ENCODE data around the gene ZDHHC3.

Gene ZDHHC3

GRCh38 chr3:44974416-44974815, 1.6 kb downstream of the ZDHHC3 start:
- Histone ChIP-seq H3K18ac (ENCODE audit: low read length) (no peak overlapping the region), H2AFZ (ENCODE audit: insufficient read depth, low read length, poor library complexity) (no peak overlapping the region), H4K91ac (ENCODE audit: low read depth, low read length) (no peak overlapping the region), H3K14ac (ENCODE audit: low read length) (no peak overlapping the region), H2BK12ac (ENCODE audit: low read length) (no peak overlapping the region), H3K79me1 (ENCODE audit: low read length) (peaks cover 12% of the 10 kb centered on the region), H3K4me1 (ENCODE audit: control insufficient read depth in 1 of 2, insufficient read depth in 2 of 2, low read length in 2 of 2) (peaks cover 7 to 14% of the 10 kb centered on the region in 2 experiments), H3K4me2 (ENCODE audit: low read length) (peak overlapping the region; percentile 93), H3K9ac (ENCODE audit: low read length) (no peak overlapping the region), H3K36me3 (ENCODE audit: control insufficient read depth in 1 of 2, insufficient read depth in 2 of 2, low read length in 2 of 2) (no peaks in the 10 kb centered on the region), H3K79me2 (ENCODE audit: control insufficient read depth, insufficient read depth, low read length, poor library complexity) (peaks cover 14% of the 10 kb centered on the region), H3K4ac (ENCODE audit: low read depth, low read length) (no peak overlapping the region), H2BK5ac (ENCODE audit: low read depth, low read length, poor library complexity) (no peak overlapping the region), H4K8ac (ENCODE audit: low read depth, low read length) (no peak overlapping the region), H3K27me3 (ENCODE audit: insufficient read depth, low read length) (no peaks in the 10 kb centered on the region), H3K27ac (ENCODE audit: low read depth, low read length) (no peak overlapping the region), H3K4me3 (ENCODE audit: low read depth, low read length) (no peak overlapping the region), H3K23ac (ENCODE audit: low read length) (no peak overlapping the region), H2BK120ac (ENCODE audit: insufficient read depth, low read length, poor library complexity) (no peak overlapping the region), H2AK5ac (ENCODE audit: low read length) (no peak overlapping the region), H3K9me3 (ENCODE audit: insufficient read depth, low read depth, low read length) (no peaks in the 10 kb centered on the region), H4K12ac (ENCODE audit: low read depth, low read length) (no peak overlapping the region)
- DNase-seq: no peak
- WGBS (ENCODE audit: extremely low coverage, insufficient coverage, insufficient read length): no CpG with 5 or more reads among the region's 4 CpGs

DNA sequence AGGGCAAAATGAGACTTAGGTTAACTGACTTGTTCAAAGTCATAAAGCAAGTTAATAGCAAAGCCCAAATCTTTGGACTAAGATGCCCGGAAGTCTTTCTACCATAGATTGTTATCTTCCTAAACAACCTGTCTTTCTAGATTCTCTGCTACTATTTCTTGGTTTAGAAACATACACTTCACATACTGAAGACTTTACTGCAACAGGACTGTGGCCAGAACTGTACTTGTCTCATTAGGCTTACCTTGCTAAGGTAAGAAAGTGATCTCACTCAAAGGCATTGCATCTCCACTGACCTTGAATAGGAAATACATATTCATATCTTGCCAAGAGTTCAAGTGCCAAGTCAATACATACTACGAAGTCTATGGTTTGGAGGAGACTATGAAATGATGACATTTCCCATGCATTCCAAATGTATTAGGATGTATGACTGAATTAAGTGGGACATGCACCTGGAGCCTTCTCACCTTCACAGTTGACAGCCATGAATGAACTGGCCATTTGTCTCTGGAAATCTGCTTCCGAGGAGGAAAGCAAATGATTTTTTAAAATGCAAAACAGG, 5.0 kb downstream of the ZDHHC3 start:
- no peak overlapping the region for H2BK5ac ChIP-seq (ENCODE audit: low read depth, low read length, poor library complexity)
- no peak overlapping the region for H3K9ac ChIP-seq (ENCODE audit: low read length)
- no peak overlapping the region for H3K14ac ChIP-seq (ENCODE audit: low read length)
- H3K18ac ChIP-seq (ENCODE audit: low read length): no peak overlapping the region
- H2BK120ac ChIP-seq (ENCODE audit: insufficient read depth, low read length, poor library complexity): no peak overlapping the region
- no peak overlapping the region for H3K4me3 ChIP-seq (ENCODE audit: low read depth, low read length)
- H3K27me3 ChIP-seq (ENCODE audit: insufficient read depth, low read length): no peaks in the 10 kb centered on the region
- H3K9me3 ChIP-seq (ENCODE audit: insufficient read depth, low read depth, low read length): no peaks in the 10 kb centered on the region
- H2AK5ac ChIP-seq (ENCODE audit: low read length): no peak overlapping the region
- no peaks in the 10 kb centered on the region for H3K36me3 ChIP-seq (ENCODE audit: control insufficient read depth in 1 of 2, insufficient read depth in 2 of 2, low read length in 2 of 2)
- no peak overlapping the region for H2AFZ ChIP-seq (ENCODE audit: insufficient read depth, low read length, poor library complexity)
- no peak overlapping the region for H3K27ac ChIP-seq (ENCODE audit: low read depth, low read length)
- no peak overlapping the region for H3K4me2 ChIP-seq (ENCODE audit: low read length)
- no peak overlapping the region for H4K12ac ChIP-seq (ENCODE audit: low read depth, low read length)
- no peak overlapping the region for H3K23ac ChIP-seq (ENCODE audit: low read length)
- peaks cover 7 to 24% of the 10 kb centered on the region in 2 experiments for H3K4me1 ChIP-seq (ENCODE audit: control insufficient read depth in 1 of 2, insufficient read depth in 2 of 2, low read length in 2 of 2)
- WGBS (ENCODE audit: extremely low coverage, insufficient coverage, insufficient read length): no CpG with 5 or more reads among the region's 3 CpGs
- peak; percentile 27 to 88 for DNase-seq
- peaks cover 9% of the 10 kb centered on the region for H3K79me2 ChIP-seq (ENCODE audit: control insufficient read depth, insufficient read depth, low read length, poor library complexity)
- H3K79me1 ChIP-seq (ENCODE audit: low read length): peaks cover 6% of the 10 kb centered on the region
- no peak overlapping the region for H2BK12ac ChIP-seq (ENCODE audit: low read length)
- H4K91ac ChIP-seq (ENCODE audit: low read depth, low read length): no peak overlapping the region
- H3K4ac ChIP-seq (ENCODE audit: low read depth, low read length): no peak overlapping the region
- H4K8ac ChIP-seq (ENCODE audit: low read depth, low read length): no peak overlapping the region

DNA sequence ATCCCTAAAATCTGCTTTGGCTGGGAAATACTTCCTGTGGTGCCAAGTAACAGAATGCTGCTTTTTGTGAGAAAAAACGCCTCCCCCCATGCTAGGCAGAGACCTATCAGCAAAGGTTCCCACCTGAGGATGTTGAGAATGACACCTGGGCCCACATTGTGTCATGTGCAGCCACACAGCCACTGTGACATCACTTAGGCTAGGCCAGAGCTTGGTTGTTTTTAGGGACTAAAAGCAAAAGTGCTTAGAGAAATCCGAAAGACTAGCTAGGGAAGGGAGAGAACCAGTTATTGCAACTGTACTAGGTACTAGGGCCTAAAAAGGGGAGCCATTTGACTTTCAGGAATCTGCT, 6.2 kb downstream of the ZDHHC3 start:
- no peak overlapping the region for H3K4me2 ChIP-seq (ENCODE audit: low read length)
- no peak overlapping the region for H2BK12ac ChIP-seq (ENCODE audit: low read length)
- no peak overlapping the region for H2BK120ac ChIP-seq (ENCODE audit: insufficient read depth, low read length, poor library complexity)
- H3K36me3 ChIP-seq (ENCODE audit: control insufficient read depth in 1 of 2, insufficient read depth in 2 of 2, low read length in 2 of 2): no peaks in the 10 kb centered on the region
- H4K91ac ChIP-seq (ENCODE audit: low read depth, low read length): no peak overlapping the region
- H3K23ac ChIP-seq (ENCODE audit: low read length): no peak overlapping the region
- H2BK5ac ChIP-seq (ENCODE audit: low read depth, low read length, poor library complexity): no peak overlapping the region
- no peaks in the 10 kb centered on the region for H3K27me3 ChIP-seq (ENCODE audit: insufficient read depth, low read length)
- H3K79me2 ChIP-seq (ENCODE audit: control insufficient read depth, insufficient read depth, low read length, poor library complexity): no peaks in the 10 kb centered on the region
- H3K4ac ChIP-seq (ENCODE audit: low read depth, low read length): no peak overlapping the region
- H3K18ac ChIP-seq (ENCODE audit: low read length): no peak overlapping the region
- no peaks in the 10 kb centered on the region for H3K79me1 ChIP-seq (ENCODE audit: low read length)
- H3K4me1 ChIP-seq (ENCODE audit: control insufficient read depth in 1 of 2, insufficient read depth in 2 of 2, low read length in 2 of 2): peaks cover 7 to 24% of the 10 kb centered on the region in 2 experiments
- WGBS (ENCODE audit: extremely low coverage, insufficient coverage, insufficient read length): no CpG with 5 or more reads among the region's 2 CpGs
- no peak overlapping the region for H2AFZ ChIP-seq (ENCODE audit: insufficient read depth, low read length, poor library complexity)
- H4K8ac ChIP-seq (ENCODE audit: low read depth, low read length): no peak overlapping the region
- H3K9me3 ChIP-seq (ENCODE audit: insufficient read depth, low read depth, low read length): no peaks in the 10 kb centered on the region
- no peak overlapping the region for H3K4me3 ChIP-seq (ENCODE audit: low read depth, low read length)
- H3K9ac ChIP-seq (ENCODE audit: low read length): no peak overlapping the region
- H3K14ac ChIP-seq (ENCODE audit: low read length): no peak overlapping the region
- DNase-seq: no peak
- no peak overlapping the region for H3K27ac ChIP-seq (ENCODE audit: low read depth, low read length)
- no peak overlapping the region for H4K12ac ChIP-seq (ENCODE audit: low read depth, low read length)
- no peak overlapping the region for H2AK5ac ChIP-seq (ENCODE audit: low read length)

GRCh38 chr3:44969154-44969827, 6.7 kb downstream of the ZDHHC3 start:
- peaks cover 7 to 24% of the 10 kb centered on the region in 2 experiments for H3K4me1 ChIP-seq (ENCODE audit: control insufficient read depth in 1 of 2, insufficient read depth in 2 of 2, low read length in 2 of 2)

More at GRCh38 chr3:44969154-44969827, 6.7 kb downstream of the ZDHHC3 start:
- Histone ChIP-seq H2BK5ac (ENCODE audit: low read depth, low read length, poor library complexity) (no peak overlapping the region), H3K9me3 (ENCODE audit: insufficient read depth, low read depth, low read length) (no peaks in the 10 kb centered on the region), H2BK120ac (ENCODE audit: insufficient read depth, low read length, poor library complexity) (no peak overlapping the region), H4K12ac (ENCODE audit: low read depth, low read length) (no peak overlapping the region), H3K4ac (ENCODE audit: low read depth, low read length) (no peak overlapping the region), H2AK5ac (ENCODE audit: low read length) (no peak overlapping the region), H3K4me3 (ENCODE audit: low read depth, low read length) (no peak overlapping the region), H3K27ac (ENCODE audit: low read depth, low read length) (no peak overlapping the region), H2BK12ac (ENCODE audit: low read length) (no peak overlapping the region), H4K91ac (ENCODE audit: low read depth, low read length) (no peak overlapping the region), H4K8ac (ENCODE audit: low read depth, low read length) (no peak overlapping the region), H3K79me2 (ENCODE audit: control insufficient read depth, insufficient read depth, low read length, poor library complexity) (no peaks in the 10 kb centered on the region), H2AFZ (ENCODE audit: insufficient read depth, low read length, poor library complexity) (no peak overlapping the region), H3K18ac (ENCODE audit: low read length) (no peak overlapping the region), H3K23ac (ENCODE audit: low read length) (no peak overlapping the region), H3K4me2 (ENCODE audit: low read length) (no peak overlapping the region), H3K27me3 (ENCODE audit: insufficient read depth, low read length) (no peaks in the 10 kb centered on the region), H3K14ac (ENCODE audit: low read length) (no peak overlapping the region), H3K9ac (ENCODE audit: low read length) (no peak overlapping the region), H3K36me3 (ENCODE audit: control insufficient read depth in 1 of 2, insufficient read depth in 2 of 2, low read length in 2 of 2) (no peaks in the 10 kb centered on the region), H3K79me1 (ENCODE audit: low read length) (no peaks in the 10 kb centered on the region)
- no CpG with 5 or more reads among the region's 5 CpGs for WGBS (ENCODE audit: extremely low coverage, insufficient coverage, insufficient read length)
- DNase-seq: no peak
